HepG2 (cell line): ENCODE results near the gene GSDMA. TPM values are rescaled to one million over a fixed set of nuclear protein-coding genes. Genes with fewer than 3 reads are reported as not detected.
A peak's percentile ranks its signal among the peaks of the same experiment; 100 is the strongest.

Source experiments
- E2F1 ChIP-seq: sonication (generic); formaldehyde crosslinking; IDR thresholded peaks from 2 replicates; pipeline ENCODE4 v1.5.0; 2020; ENCODE audit warnings: missing genetic modification reagents
- ETS1 ChIP-seq: sonication (generic); formaldehyde crosslinking; IDR thresholded peaks from 2 replicates; pipeline ENCODE4 v1.4.0; 2020; ENCODE audit warnings: missing genetic modification reagents
- GMEB2 ChIP-seq: IDR thresholded peaks from 2 replicates; pipeline ENCODE4 v1.6.1; 2016; ENCODE audit warnings: missing biosample characterization, missing genetic modification reagents, low read depth
- HNRNPUL1 ChIP-seq: fragments of 200-400 bp; formaldehyde crosslinking; IDR thresholded peaks from 2 replicates; pipeline ENCODE4 v1.6.1; 2017; ENCODE audit warnings: low read depth, mild to moderate bottlenecking, low read length, moderate library complexity
- NFYB ChIP-seq: sonication (generic); formaldehyde crosslinking; IDR thresholded peaks from 2 replicates; pipeline ENCODE4 v1.4.0; 2020; ENCODE audit warnings: missing genetic modification reagents
- POLR2AphosphoS2 ChIP-seq: IDR thresholded peaks from 2 replicates; pipeline ENCODE4 v1.6.1; 2011; ENCODE audit warnings: low read depth, low read length, improper control_type of control experiment
- STAT5B ChIP-seq: sonication (generic); formaldehyde crosslinking; IDR thresholded peaks from 2 replicates; pipeline ENCODE4 v1.4.0; 2020; ENCODE audit warnings: missing genetic modification reagents
- ZBTB4 ChIP-seq: sonication (generic); formaldehyde crosslinking; IDR thresholded peaks from 2 replicates; pipeline ENCODE4 v1.4.0; 2020; ENCODE audit warnings: missing genetic modification reagents, mild to moderate bottlenecking, borderline replicate concordance
- ZHX1 ChIP-seq: sonication (generic); formaldehyde crosslinking; IDR thresholded peaks from 2 replicates; pipeline ENCODE4 v1.8.1; 2022; ENCODE audit warnings: low read depth, mild to moderate bottlenecking, missing genetic modification reagents
- ZNF232 ChIP-seq: sonication (generic); formaldehyde crosslinking; IDR thresholded peaks from 2 replicates; pipeline ENCODE4 v1.4.0; 2020; ENCODE audit warnings: missing genetic modification reagents, borderline replicate concordance
- ZNF343 ChIP-seq: sonication (generic); formaldehyde crosslinking; IDR thresholded peaks from 2 replicates; pipeline ENCODE4 v1.4.0; 2020; ENCODE audit warnings: mild to moderate bottlenecking, missing genetic modification reagents
- ZSCAN22 ChIP-seq: sonication (generic); formaldehyde crosslinking; IDR thresholded peaks from 2 replicates; pipeline ENCODE4 v1.4.0; 2020; ENCODE audit warnings: mild to moderate bottlenecking, missing genetic modification reagents
- polyA plus RNA-seq, 8 experiments: library from polyadenylated mRNA; depleted of rRNA in 3 of 8; stranded (reverse) in 7 of 8; unstranded in 1 of 8; fragments of >200 nt; fragmentation: Illumina TruSeq in 4 of 8; extraction: Trizol in 4 of 8; gene quantifications; 2 replicates each; pipeline versions ENCODE4 v1.2.1 to v1.2.3, GENCODE V29; 2011 to 2016; ENCODE audit warnings: low read depth in 4 of 8, missing spikeins in 1 of 8, mixed read lengths in 1 of 8; ENCODE audit not compliant: insufficient read depth in 1 of 8
- total RNA-seq, 5 experiments: library from RNA; depleted of rRNA; stranded (reverse); fragments of >200 nt; fragmentation: Illumina TruSeq; extraction: Trizol; gene quantifications; 2 replicates each; pipeline ENCODE4 v1.2.3, GENCODE V29; 2016; ENCODE audit warnings: low read depth in 1 of 5

The GSDMA gene
- total and polyA plus RNA-seq, 2 of the 13 experiments (the other 11 are each of a cell fraction or from before 2014, with no cell fraction given), result not detected

GRCh38 chr17:39980351-39981206, 17.8 kb downstream of the GSDMA start, which contains the start of gene PSMD3 (continued):
- no peak for TF ChIP-seq ZHX1
- TF ChIP-seq NFYB, result peak; percentile 88
- TF ChIP-seq E2F1 (CRISPR knock-in tag), result peak; percentile 65; the same call in 1 of the 2 replicates
- TF ChIP-seq ZNF232 (CRISPR knock-in tag), result peak; percentile 89
- TF ChIP-seq GMEB2, result peak; percentile 74
- no peak for TF ChIP-seq ZNF343
- peak; percentile 93; the same call in 1 of the 2 replicates for TF ChIP-seq ZBTB4
- TF ChIP-seq ZSCAN22 (CRISPR knock-in tag), result peak; percentile 86
- TF ChIP-seq HNRNPUL1, result 0 out of 2 replicates have a peak, but pooled peaks have one; percentile 73
- peak; percentile 100 for TF ChIP-seq POLR2AphosphoS2
- TF ChIP-seq ETS1 (CRISPR knock-in tag), result peak; percentile 85; the same call in 1 of the 2 replicates
- TF ChIP-seq STAT5B (CRISPR knock-in tag), result peak; percentile 95
